VCaP (cell line): ENCODE data around the gene SEC14L5.

Experiments
- H3K27ac ChIP-seq: fragments of 450-650 bp; 2 replicates; pipeline ENCODE4 v1.5.1; 2017
- TF ChIP-seq, protein P1 (sequence below): fragments of 450-650 bp; conservative IDR thresholded peaks from 2 replicates; pipeline ENCODE4 v1.5.1; 2017; ENCODE audit warnings: mild to moderate bottlenecking, moderate library complexity

SEC14L5 gene

GRCh38 chr16:5018793-5019192, 60.7 kb downstream of the SEC14L5 start:
- H3K27ac ChIP-seq = no peak overlapping the region
- TF ChIP-seq, protein P1, sequence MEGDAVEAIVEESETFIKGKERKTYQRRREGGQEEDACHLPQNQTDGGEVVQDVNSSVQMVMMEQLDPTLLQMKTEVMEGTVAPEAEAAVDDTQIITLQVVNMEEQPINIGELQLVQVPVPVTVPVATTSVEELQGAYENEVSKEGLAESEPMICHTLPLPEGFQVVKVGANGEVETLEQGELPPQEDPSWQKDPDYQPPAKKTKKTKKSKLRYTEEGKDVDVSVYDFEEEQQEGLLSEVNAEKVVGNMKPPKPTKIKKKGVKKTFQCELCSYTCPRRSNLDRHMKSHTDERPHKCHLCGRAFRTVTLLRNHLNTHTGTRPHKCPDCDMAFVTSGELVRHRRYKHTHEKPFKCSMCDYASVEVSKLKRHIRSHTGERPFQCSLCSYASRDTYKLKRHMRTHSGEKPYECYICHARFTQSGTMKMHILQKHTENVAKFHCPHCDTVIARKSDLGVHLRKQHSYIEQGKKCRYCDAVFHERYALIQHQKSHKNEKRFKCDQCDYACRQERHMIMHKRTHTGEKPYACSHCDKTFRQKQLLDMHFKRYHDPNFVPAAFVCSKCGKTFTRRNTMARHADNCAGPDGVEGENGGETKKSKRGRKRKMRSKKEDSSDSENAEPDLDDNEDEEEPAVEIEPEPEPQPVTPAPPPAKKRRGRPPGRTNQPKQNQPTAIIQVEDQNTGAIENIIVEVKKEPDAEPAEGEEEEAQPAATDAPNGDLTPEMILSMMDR = no peak

- H3K27ac ChIP-seq = no peak overlapping the region
- TF ChIP-seq, protein P1 = no peak
These were observed 61.6 kb downstream of the SEC14L5 start for GRCh38 chr16:5019775-5020174.

GRCh38 chr16:5020551-5020950, 62.4 kb downstream of the SEC14L5 start:
- TF ChIP-seq, protein P1 = no peak
- no peak overlapping the region for H3K27ac ChIP-seq

DNA sequence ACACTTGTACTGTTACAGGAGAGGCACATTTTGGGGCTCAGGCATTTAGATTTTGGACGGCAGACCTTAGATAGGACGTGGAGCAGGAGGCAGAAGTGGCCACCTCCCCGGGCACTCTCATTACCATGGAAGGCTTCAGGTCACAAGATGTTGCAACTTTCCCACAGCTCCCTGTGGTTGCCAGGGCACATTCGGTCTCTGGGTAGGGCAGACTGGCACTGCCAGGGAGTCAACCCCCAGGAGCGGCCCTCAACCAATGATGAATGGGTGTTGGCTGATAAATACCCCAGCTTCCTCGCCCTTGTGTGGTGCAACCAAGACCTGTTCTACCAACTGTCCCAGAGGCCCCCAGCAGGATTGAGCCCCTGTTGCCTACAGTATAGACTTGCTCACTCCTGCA, 64.4 kb downstream of the SEC14L5 start:
- TF ChIP-seq, protein P1 = no peak
- no peak overlapping the region for H3K27ac ChIP-seq

DNA sequence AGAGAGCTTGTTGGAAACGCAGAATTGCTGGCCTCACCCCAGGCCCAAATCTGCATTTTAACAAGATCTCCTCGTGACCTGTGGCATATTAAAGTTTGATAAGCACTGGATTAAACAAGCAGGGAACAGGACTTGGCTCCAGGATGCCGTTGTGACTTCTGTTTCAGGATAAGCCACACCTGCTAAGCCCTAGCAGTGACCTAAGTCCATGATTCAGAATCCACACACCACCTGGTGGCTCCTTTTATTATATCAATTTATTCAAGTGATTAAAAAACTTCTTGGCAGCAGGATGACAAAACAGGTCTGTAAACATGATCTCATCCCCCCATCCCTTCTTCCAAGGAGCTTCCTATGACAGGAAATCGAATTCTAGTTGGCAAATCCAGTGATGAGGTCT, 66.5 kb downstream of the SEC14L5 start:
- H3K27ac ChIP-seq = peak overlapping the region; percentile 79
- TF ChIP-seq, protein P1 = peak; percentile 55

- TF ChIP-seq, protein P1 = no peak
- peak overlapping the region; percentile 79 for H3K27ac ChIP-seq
These were observed 67.1 kb downstream of the SEC14L5 start for GRCh38 chr16:5025171-5025632.

DNA sequence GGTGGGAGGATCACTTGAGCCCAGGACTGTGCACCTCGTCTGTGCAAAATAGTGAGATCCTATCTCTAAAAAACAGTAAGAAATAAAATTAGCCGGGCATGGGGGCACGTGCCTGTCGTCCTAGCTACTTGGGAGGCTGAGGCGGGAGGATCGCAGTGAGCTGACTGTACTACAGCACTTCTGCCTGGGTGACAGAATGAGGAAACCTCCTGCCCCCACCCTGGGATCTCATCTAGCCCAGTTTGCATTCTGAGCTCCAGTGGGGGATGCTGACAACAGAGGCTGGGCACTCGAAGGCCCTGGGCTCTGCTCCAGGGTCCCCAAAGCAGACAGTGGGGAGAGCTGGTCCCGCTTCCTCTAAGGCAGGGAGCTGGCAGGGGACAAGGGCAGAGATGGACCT, 68.5 kb downstream of the SEC14L5 start:
- H3K27ac ChIP-seq = no peak overlapping the region
- TF ChIP-seq, protein P1 = no peak

- H3K27ac ChIP-seq = no peak overlapping the region
- TF ChIP-seq, protein P1 = no peak
These were observed 69.0 kb downstream of the SEC14L5 start for GRCh38 chr16:5027086-5027485.
